Upper lobe of right lung (tissue), 1 donor: ENCODE measurements around the gene SMIM28. TPM values are rescaled to one million over a fixed set of nuclear protein-coding genes. Genes with fewer than 3 reads are reported as not detected.

ENCODE experiments used
- ATAC-seq: fragments of 200-7000 bp; cut with Tn5 transposase; one replicate; pipeline ENCODE4 v1.9.1; 2020; ENCODE audit warnings: mild to moderate bottlenecking, moderate library complexity
- DNase-seq: peaks from one replicate; pipeline ENCODE4 v3.0.0-alpha.2; 2020
- H3K27ac ChIP-seq: fragments of 200-600 bp; one replicate; pipeline ENCODE4 v1.8.0; 2022
- H3K27me3 ChIP-seq: fragments of 200-600 bp; one replicate; pipeline ENCODE4 v1.8.0; 2022; ENCODE audit warnings: mild to moderate bottlenecking
- H3K36me3 ChIP-seq: fragments of 200-600 bp; one replicate; pipeline ENCODE4 v1.8.0; 2022
- H3K4me1 ChIP-seq: fragments of 200-600 bp; one replicate; pipeline ENCODE4 v1.8.0; 2022
- H3K4me3 ChIP-seq: fragments of 200-600 bp; one replicate; pipeline ENCODE4 v1.8.0; 2022; ENCODE audit warnings: mild to moderate bottlenecking
- H3K9me3 ChIP-seq: fragments of 200-600 bp; one replicate; pipeline ENCODE4 v1.8.0; 2022
- intact Hi-C: fragments of 100-400 bp; cut with DNase I; formaldehyde crosslinking; loops from one replicate; pipeline ENCODE4 v1.11.0; 2022
- total RNA-seq: library from RNA; stranded (reverse); fragmentation: NEBNext Ultra II Directional; extraction: Animal tissue kit (Norgen Biotek cat#: 25700); gene quantifications from one replicate; pipeline ENCODE4 v1.2.1, GENCODE V29; 2021
- TF ChIP-seq, protein P1 (sequence below): fragments of 200-600 bp; IDR thresholded peaks from one replicate; pipeline ENCODE4 v1.8.0; 2022; ENCODE audit warnings: antibody characterized with exemption
- donor health status: DM: no; HTN: yes; CAD: no; lungs with severe emphysema.

SMIM28 gene
- total RNA-seq, 1 donor from 2014 or later: not detected

DNA sequence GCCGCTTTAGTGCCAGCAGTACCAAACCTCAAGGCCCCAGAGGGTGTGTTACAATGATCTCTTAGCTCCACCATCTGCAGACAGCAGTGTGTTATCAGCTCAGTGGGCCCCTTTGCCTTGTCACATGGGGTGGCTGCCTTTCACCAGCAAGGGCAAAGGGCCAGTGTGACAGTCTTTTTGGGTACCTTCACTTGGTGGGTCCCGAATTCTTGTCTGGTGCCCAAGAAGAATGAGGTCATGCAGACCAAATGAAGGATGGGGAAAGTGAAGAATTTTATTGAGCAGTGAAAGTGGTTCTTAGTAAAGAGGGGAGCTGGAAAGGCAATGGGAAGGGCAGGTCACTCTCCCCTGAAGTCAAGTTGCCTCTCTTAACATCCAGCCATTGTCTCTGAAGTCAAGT, 2.9 kb upstream of the SMIM28 start:
- TF ChIP-seq, protein P1, sequence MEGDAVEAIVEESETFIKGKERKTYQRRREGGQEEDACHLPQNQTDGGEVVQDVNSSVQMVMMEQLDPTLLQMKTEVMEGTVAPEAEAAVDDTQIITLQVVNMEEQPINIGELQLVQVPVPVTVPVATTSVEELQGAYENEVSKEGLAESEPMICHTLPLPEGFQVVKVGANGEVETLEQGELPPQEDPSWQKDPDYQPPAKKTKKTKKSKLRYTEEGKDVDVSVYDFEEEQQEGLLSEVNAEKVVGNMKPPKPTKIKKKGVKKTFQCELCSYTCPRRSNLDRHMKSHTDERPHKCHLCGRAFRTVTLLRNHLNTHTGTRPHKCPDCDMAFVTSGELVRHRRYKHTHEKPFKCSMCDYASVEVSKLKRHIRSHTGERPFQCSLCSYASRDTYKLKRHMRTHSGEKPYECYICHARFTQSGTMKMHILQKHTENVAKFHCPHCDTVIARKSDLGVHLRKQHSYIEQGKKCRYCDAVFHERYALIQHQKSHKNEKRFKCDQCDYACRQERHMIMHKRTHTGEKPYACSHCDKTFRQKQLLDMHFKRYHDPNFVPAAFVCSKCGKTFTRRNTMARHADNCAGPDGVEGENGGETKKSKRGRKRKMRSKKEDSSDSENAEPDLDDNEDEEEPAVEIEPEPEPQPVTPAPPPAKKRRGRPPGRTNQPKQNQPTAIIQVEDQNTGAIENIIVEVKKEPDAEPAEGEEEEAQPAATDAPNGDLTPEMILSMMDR: no peak
- H3K27ac ChIP-seq: no peak overlapping the region
- H3K9me3 ChIP-seq: no peaks in the 10 kb centered on the region
- H3K36me3 ChIP-seq: no peaks in the 10 kb centered on the region
- ATAC-seq (no peak), DNase-seq (no peak)
- H3K27me3 ChIP-seq: no peaks in the 10 kb centered on the region
- H3K4me3 ChIP-seq: no peak overlapping the region
- intact Hi-C loops: no loop called here
- no peaks in the 10 kb centered on the region for H3K4me1 ChIP-seq

DNA sequence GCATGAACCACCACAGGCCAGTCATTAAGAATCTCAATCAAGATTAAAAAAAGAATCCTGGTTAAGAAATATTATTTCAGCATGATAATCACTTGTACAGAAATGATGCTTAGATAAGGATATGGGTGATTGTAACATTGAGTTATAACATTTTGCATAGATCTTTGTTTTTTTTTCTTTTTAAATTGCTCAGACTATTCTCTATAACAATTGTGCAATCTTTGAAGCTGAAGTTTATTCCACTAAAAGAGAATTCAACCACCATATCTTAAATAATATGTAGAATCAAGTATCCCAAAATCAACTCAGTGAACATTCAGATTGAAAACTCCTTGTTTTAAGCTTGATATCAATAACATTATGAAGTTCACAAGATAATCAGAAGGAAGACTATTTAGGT, 663 bp upstream of the SMIM28 start:
- TF ChIP-seq, protein P1: no peak
- intact Hi-C loops: no loop called here

DNA sequence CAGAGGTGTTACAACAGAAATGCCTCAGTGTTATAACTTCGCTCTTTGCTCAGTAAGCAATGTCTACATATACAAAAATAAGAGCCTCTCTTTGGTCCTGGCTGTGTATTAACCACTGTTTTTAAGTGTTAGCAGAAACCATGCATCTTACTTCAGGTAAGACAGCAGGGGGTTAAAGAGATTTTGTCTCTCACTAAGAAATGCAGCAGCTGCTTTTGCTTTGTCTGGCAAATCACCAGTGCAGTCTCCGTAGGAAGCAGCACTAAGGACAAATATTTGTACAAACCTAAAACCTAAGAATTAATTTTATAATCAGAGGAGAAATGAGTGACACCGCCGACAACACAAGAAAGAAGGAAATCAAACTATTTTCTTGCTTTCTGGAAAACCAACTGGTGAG, 758 bp downstream of the SMIM28 start:
- ATAC-seq: no peak
- H3K27ac ChIP-seq: no peak overlapping the region
- H3K9me3 ChIP-seq: no peaks in the 10 kb centered on the region
- H3K36me3 ChIP-seq: no peaks in the 10 kb centered on the region
- intact Hi-C loops: no loop called here
- no peaks in the 10 kb centered on the region for H3K4me1 ChIP-seq
- TF ChIP-seq, protein P1: no peak
- H3K4me3 ChIP-seq: no peak overlapping the region
- H3K27me3 ChIP-seq: no peaks in the 10 kb centered on the region
- DNase-seq: no peak

More for the DNA sequence above, 663 bp upstream of the SMIM28 start:
- H3K4me3 ChIP-seq: no peak overlapping the region
- no peaks in the 10 kb centered on the region for H3K27me3 ChIP-seq
- no peaks in the 10 kb centered on the region for H3K4me1 ChIP-seq
- no peak for DNase-seq
- ATAC-seq: no peak
- no peaks in the 10 kb centered on the region for H3K9me3 ChIP-seq
- no peak overlapping the region for H3K27ac ChIP-seq
- H3K36me3 ChIP-seq: no peaks in the 10 kb centered on the region

DNA sequence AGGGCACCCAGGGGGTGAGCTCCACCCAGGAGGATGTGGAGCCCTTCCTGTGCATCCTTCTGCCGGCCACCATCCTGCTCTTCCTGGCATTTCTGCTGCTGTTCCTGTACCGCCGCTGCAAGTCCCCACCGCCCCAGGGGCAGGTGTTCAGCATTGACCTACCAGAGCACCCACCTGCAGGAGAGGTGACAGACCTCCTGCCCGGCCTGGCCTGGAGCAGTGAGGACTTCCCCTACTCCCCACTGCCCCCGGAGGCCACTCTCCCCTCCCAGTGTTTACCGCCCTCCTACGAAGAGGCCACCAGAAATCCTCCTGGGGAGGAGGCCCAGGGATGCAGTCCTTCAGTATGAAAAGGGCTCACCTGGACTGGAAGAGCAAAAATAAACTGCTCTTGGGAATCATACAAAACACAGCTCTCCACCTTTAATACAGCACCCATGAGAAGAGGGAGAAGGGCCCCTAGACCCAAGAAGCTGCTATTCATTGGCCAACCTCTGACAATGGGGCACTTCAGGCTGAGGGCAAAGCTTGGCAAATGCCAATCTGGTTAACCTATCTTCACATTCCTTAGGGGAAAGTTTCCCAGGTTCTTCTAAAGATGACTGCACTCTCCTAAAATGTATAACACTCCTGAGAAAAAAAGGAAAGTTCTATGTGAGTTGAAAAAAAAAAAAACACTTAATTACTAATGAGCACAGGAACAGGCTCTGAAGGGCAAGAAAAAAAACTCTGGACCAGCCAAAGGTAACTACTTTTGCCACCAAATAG, 5.0 kb downstream of the SMIM28 start:
- Histone ChIP-seq H3K27ac (no peak overlapping the region), H3K4me3 (no peak overlapping the region), H3K9me3 (no peaks in the 10 kb centered on the region), H3K27me3 (no peaks in the 10 kb centered on the region), H3K4me1 (no peaks in the 10 kb centered on the region), H3K36me3 (no peaks in the 10 kb centered on the region)
- TF ChIP-seq, protein P1: no peak
- ATAC-seq: peak; percentile 25
- intact Hi-C loops: no loop called here
- no peak for DNase-seq

GRCh38 chr6:138383776-138384175, 6.1 kb downstream of the SMIM28 start:
- H3K9me3 ChIP-seq: no peaks in the 10 kb centered on the region
- no peaks in the 10 kb centered on the region for H3K4me1 ChIP-seq
- intact Hi-C loops: no loop called here
- ATAC-seq (no peak), DNase-seq (no peak)
- no peak overlapping the region for H3K27ac ChIP-seq
- H3K36me3 ChIP-seq: no peaks in the 10 kb centered on the region
- no peaks in the 10 kb centered on the region for H3K27me3 ChIP-seq
- TF ChIP-seq, protein P1: no peak
- H3K4me3 ChIP-seq: no peak overlapping the region
